T-helper 1 cell (primary cell): ENCODE data around the gene TPPP2.

Experiments
- DNase-seq, 5 donors: peaks; one replicate each; pipeline ENCODE4 v3.0.0-alpha.2; 2012 to 2020

TPPP2 gene

GRCh38 chr14:21059842-21060613 is 30.0 kb downstream of the TPPP2 start:
- DNase-seq: no peak

GRCh38 chr14:21060614-21061346 is 30.8 kb downstream of the TPPP2 start:
- DNase-seq: no peak

- no peak for DNase-seq
These were observed 31.3 kb downstream of the TPPP2 start for GRCh38 chr14:21061347-21061668.

- no peak for DNase-seq
These were observed 33.5 kb downstream of the TPPP2 start for GRCh38 chr14:21063479-21063878.

GRCh38 chr14:21066882-21067502 is 37.0 kb downstream of the TPPP2 start:
- DNase-seq: no peak

- peak in 4 of 5 donors; percentile 23 to 52 (median 34) for DNase-seq
These were observed 38.7 kb downstream of the TPPP2 start for GRCh38 chr14:21068521-21069387.

- DNase-seq: peak in 1 of 5 donors; percentile 23
These were observed 39.5 kb downstream of the TPPP2 start for GRCh38 chr14:21069388-21070082.

GRCh38 chr14:21070083-21070609 is 40.1 kb downstream of the TPPP2 start, which contains the start of gene ARHGEF40:
ARHGEF40 (plus strand) TSS chr14:21070304; CDS start chr14:21070397, 93 bp downstream.
- DNase-seq: peak in 1 of 5 donors; percentile 22

GRCh38 chr14:21070610-21071224 is 40.7 kb downstream of the TPPP2 start:
- no peak for DNase-seq

- DNase-seq: peak in 2 of 5 donors; percentile 47
These were observed 41.4 kb downstream of the TPPP2 start for GRCh38 chr14:21071225-21072030.

- DNase-seq: no peak
These were observed 42.0 kb downstream of the TPPP2 start for GRCh38 chr14:21072031-21072473.

GRCh38 chr14:21072781-21073339 is 42.8 kb downstream of the TPPP2 start:
- DNase-seq: no peak

- no peak for DNase-seq
These were observed 43.9 kb downstream of the TPPP2 start for GRCh38 chr14:21073921-21074320.

- no peak for DNase-seq
These were observed 44.6 kb downstream of the TPPP2 start for GRCh38 chr14:21074398-21075272.

GRCh38 chr14:21075719-21076437 is 45.9 kb downstream of the TPPP2 start:
- no peak for DNase-seq

- no peak for DNase-seq
These were observed 47.7 kb downstream of the TPPP2 start for GRCh38 chr14:21077672-21078071.

- no peak for DNase-seq
These were observed 48.3 kb downstream of the TPPP2 start for GRCh38 chr14:21078287-21078686.

GRCh38 chr14:21078726-21079125 is 48.7 kb downstream of the TPPP2 start:
- no peak for DNase-seq
